Myocyte (in vitro differentiated cells): ENCODE data around the gene HUNK. TPM values are rescaled to one million over a fixed set of nuclear protein-coding genes. Genes with fewer than 3 reads are reported as not detected.

ENCODE experiments used
- DNase-seq: peaks from one replicate; pipeline ENCODE4 v3.0.0-alpha.2; 2012; ENCODE audit warnings: low read depth
- total RNA-seq: library from RNA; depleted of rRNA; stranded (reverse); fragments of >200 nt; gene quantifications from 2 replicates; pipeline ENCODE4 v1.2.3, GENCODE V29; 2014

Gene HUNK
- total RNA-seq, 1 donor from 2014 or later, result not detected

DNA sequence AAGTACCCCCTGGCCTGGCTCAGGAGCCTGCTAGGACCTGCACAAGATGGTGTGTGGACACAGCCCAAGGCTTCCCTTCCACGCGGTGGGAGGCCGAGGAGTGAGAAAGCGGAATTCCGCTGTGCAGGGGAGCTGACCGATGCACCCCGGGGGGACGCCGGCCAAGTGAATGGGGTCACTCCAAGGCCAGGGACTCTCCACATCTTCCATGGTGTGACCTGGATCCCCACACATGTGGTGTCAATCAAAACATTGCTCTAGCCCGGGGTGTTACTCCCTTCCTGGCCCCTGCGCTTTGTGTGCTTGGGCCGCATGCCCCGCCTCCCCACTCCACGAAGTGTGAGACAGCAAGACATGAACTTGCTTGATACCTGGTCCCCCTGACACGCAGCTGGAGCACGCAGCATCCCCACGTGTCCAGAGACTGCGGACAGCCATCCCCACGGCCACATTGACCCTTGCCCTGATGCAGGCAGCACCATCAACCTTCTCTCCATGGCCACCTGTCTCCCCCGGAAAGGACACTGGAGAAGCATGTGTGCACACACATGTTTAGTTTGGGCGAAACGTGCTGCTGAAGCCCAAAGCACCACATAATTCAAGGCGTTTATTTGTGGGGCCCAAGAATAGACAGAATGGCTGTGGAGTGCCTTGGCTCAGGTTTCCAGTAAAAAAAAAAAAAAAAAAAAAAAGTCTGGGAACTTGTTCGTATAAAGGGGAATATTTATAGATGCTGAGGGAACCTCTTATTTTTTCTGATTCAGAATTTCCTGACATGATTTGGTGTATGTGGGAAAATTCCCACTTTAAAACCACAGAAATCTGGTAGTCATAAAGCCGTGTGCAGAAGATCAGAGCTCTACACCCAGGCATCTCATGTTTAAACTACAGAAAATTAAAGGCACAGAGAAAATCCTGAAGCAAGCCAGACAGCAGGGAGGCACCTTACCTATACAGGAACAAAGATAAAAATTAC, 171.7 kb downstream of the HUNK start:
- DNase-seq, result no peak

DNA sequence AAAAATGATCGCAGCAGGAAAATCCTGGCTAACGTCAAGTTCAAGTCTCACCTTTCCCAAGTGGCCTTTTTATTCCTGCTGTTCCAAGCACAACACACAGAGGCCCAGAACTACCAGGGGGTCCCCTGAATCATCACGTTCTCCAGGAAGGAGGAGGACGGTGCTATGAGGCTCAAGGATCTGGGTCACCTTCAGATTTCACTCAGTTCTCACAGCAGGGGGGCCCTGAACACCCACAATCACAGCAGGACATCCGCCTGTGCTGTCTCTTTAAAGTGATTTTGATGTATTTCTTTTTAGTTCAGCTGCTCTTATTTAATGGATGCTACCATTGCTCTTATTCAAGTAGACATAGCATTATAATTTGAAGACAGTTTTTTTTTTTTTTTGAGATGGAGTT, 173.4 kb downstream of the HUNK start:
- DNase-seq, result no peak

DNA sequence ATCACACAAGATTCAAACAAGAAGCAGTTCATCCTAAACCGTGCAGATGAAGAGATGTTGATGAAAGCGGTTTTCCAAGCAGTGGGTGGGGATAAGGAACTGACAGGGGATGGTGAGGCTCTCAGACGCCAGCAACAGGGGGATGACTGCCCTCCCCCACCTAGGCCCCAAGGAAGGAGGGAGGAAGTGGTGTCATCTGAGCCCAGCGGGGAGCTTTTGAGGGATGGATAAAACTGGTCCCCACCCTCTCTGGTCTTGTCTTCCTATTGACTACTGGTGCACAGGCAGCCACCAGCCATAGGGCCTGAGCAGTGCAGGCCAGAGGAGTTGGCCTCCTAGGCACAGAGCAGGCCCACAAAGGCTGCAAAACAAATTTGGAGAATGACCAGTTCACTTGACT, 175.5 kb downstream of the HUNK start:
- no peak for DNase-seq

Other genes with a start within 250 kb of the HUNK start
- gene SOD1, start 213.3 kb upstream of the HUNK start, total RNA-seq, result 175 and 206 TPM in 2 replicates
- 6.1 and 6.2 TPM in 2 replicates for gene SCAF4, start 140.9 kb upstream of the HUNK start, total RNA-seq